Thyroid gland (tissue), 4 donors: Measurements from ENCODE around the gene ZNF197. TPM values are rescaled to one million over a fixed set of nuclear protein-coding genes. Genes with fewer than 3 reads are reported as not detected.

Experiments
- DNase-seq, 2 donors: peaks; one replicate each; pipeline ENCODE4 v3.0.0-alpha.2; 2019
- H3K27ac ChIP-seq, 3 donors: fragments of 200-600 bp; sonication (generic); 1 replicate in 2 of 3; 2 replicates in 1 of 3; pipeline ENCODE4 v1.5.1; 2016 to 2019; ENCODE audit warnings: mild to moderate bottlenecking in 1 of 3, moderate library complexity in 1 of 3
- H3K27me3 ChIP-seq: fragments of 200-600 bp; sonication (generic); one replicate; pipeline ENCODE4 v1.5.1; 2019
- H3K36me3 ChIP-seq, 2 donors: fragments of 200-600 bp; sonication (generic); one replicate each; pipeline ENCODE4 v1.5.1; 2016 to 2019
- H3K4me1 ChIP-seq, 2 donors: fragments of 200-600 bp; sonication (generic); one replicate each; pipeline ENCODE4 v1.5.1; 2017 to 2019
- H3K4me3 ChIP-seq, 3 donors: fragments of 200-600 bp; sonication (generic); replicated peaks in 1 of 3; 1 replicate in 2 of 3; 2 replicates in 1 of 3; pipeline ENCODE4 v1.5.1; 2016; ENCODE audit warnings: mild to moderate bottlenecking in 1 of 3
- H3K9me3 ChIP-seq: fragments of 200-600 bp; sonication (generic); one replicate; pipeline ENCODE4 v1.5.1; 2017
- POLR2A ChIP-seq, 2 donors: fragments of 450-650 bp; IDR thresholded peaks; one replicate each; pipeline ENCODE4 v1.6.1; 2017; ENCODE audit warnings: antibody characterized with exemption in 2 of 2, mild to moderate bottlenecking in 2 of 2, moderate library complexity in 1 of 2
- WGBS, 2 donors: methylation state at CpG; one replicate each; pipeline ENCODE4 v1.1.5; 2017; 5-methylcytosine and 5-hydroxymethylcytosine counted together
- intact Hi-C: fragments of 100-400 bp; cut with DNase I; formaldehyde crosslinking; loops from one replicate; pipeline ENCODE4 v1.15.1; 2023
- total RNA-seq, 4 donors: library from RNA; depleted of rRNA; stranded (reverse); fragments of >200 nt; gene quantifications; one replicate each; pipeline ENCODE4 v1.2.3, GENCODE V29; 2016
- TF ChIP-seq, protein P1 (sequence below), 6 experiments: fragments of 200-600 bp in 3 of 6; fragments of 450-650 bp in 3 of 6; sonication (generic) in 3 of 6; IDR thresholded peaks; one replicate each; pipeline ENCODE4 v1.5.1; 2016 to 2019; ENCODE audit warnings: antibody characterized with exemption in 6 of 6, mild to moderate bottlenecking in 2 of 6, inconsistent platforms in 1 of 6, moderate library complexity in 1 of 6

Gene ZNF197
- total RNA-seq, 4 donors from 2014 or later = 17.4 to 39.2 (median 26.9) TPM

DNA sequence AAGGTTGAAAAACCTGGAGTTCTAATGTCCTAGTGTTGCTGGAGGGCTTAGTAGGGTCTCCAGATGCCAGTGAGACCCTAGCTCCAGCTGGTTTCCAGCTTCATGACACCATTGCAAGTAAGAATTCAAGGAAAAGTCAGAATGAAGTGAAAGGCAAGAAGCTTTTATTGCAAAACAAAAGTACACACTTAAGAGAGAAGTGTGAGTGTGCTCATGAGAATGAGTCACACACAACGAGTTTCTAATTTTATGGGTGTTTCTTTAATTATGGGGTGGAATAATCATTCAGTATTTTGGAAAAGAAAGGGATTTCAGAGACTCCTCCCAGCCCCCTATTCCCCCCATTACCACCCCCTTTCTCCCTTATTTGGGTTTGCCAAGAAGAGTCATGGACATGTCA is 63.1 kb downstream of the ZNF197 start:
- TF ChIP-seq, protein P1, sequence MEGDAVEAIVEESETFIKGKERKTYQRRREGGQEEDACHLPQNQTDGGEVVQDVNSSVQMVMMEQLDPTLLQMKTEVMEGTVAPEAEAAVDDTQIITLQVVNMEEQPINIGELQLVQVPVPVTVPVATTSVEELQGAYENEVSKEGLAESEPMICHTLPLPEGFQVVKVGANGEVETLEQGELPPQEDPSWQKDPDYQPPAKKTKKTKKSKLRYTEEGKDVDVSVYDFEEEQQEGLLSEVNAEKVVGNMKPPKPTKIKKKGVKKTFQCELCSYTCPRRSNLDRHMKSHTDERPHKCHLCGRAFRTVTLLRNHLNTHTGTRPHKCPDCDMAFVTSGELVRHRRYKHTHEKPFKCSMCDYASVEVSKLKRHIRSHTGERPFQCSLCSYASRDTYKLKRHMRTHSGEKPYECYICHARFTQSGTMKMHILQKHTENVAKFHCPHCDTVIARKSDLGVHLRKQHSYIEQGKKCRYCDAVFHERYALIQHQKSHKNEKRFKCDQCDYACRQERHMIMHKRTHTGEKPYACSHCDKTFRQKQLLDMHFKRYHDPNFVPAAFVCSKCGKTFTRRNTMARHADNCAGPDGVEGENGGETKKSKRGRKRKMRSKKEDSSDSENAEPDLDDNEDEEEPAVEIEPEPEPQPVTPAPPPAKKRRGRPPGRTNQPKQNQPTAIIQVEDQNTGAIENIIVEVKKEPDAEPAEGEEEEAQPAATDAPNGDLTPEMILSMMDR (IDR thresholded peaks at IDR 0.05) = no peak
- no peak for TF ChIP-seq POLR2A (IDR thresholded peaks at IDR 0.05)
- intact Hi-C loops = no loop called here
- 56 to 64% methylated on average over 1 of the region's 1 CpG for WGBS, 2 donors
- Histone ChIP-seq H3K27ac (no peak overlapping the region), H3K9me3 (no peaks in the 10 kb centered on the region), H3K27me3 (no peaks in the 10 kb centered on the region), H3K36me3 (no peaks in the 10 kb centered on the region), H3K4me3 (no peak overlapping the region), H3K4me1 (peaks cover 0 to 5% of the 10 kb centered on the region in 2 donors)
- no peak for DNase-seq

Other genes starting within 250 kb of the ZNF197 start
- 1 to 10 TPM; 9.0 to 9.9 (median 9.2) TPM for gene ZNF445, start 147.4 kb upstream of the ZNF197 start, total RNA-seq
- gene ZKSCAN7, start 69.8 kb upstream of the ZNF197 start, total RNA-seq = 10 to 100 TPM in 2 of 4 donors, 1 to 10 TPM in 2; 6.1 to 12.0 (median 10.0) TPM
- gene ZNF660, start 40.1 kb upstream of the ZNF197 start, total RNA-seq = 1 to 10 TPM; 2.8 to 9.2 (median 5.4) TPM
- gene ZNF35, start 23.7 kb downstream of the ZNF197 start, total RNA-seq = 10 to 100 TPM in 3 of 4 donors, 1 to 10 TPM in 1; 8.6 to 19.2 (median 12.5) TPM
- gene ZNF502, start 87.6 kb downstream of the ZNF197 start, total RNA-seq = 10 to 100 TPM in 1 of 4 donors, 1 to 10 TPM in 3; 6.4 to 11.1 (median 8.2) TPM
- gene ZNF501, start 104.6 kb downstream of the ZNF197 start, total RNA-seq = 10 to 100 TPM in 1 of 4 donors, 1 to 10 TPM in 3; 2.8 to 15.9 (median 4.6) TPM
- 10 to 100 TPM; 28.4 to 38.7 (median 30.4) TPM for gene KIAA1143, start 136.6 kb downstream of the ZNF197 start, total RNA-seq
- gene KIF15, start 136.8 kb downstream of the ZNF197 start, total RNA-seq = 1 to 10 TPM in 1 of 4 donors, under 1 TPM in 2, not detected in 1; 0.15 to 1.8 (median 0.33) TPM
- gene TMEM42, start 236.9 kb downstream of the ZNF197 start, total RNA-seq = 10 to 100 TPM; 12.2 to 48.6 (median 27.9) TPM
- under 1 TPM in 2 of 4 donors, not detected in 2; 0.13 to 0.33 TPM for gene TGM4, start 249.6 kb downstream of the ZNF197 start, total RNA-seq